Left ventricle myocardium inferior (tissue), 1 donor: ENCODE measurements around the gene RAB6B. TPM values are rescaled to one million over a fixed set of nuclear protein-coding genes. Genes with fewer than 3 reads are reported as not detected.

Experiments used
- DNase-seq: peaks from one replicate; pipeline ENCODE4 v3.0.0-alpha.2; 2020
- H3K27ac ChIP-seq: fragments of 200-600 bp; replicated peaks from 2 replicates; pipeline ENCODE4 v1.8.0; 2021
- H3K27me3 ChIP-seq: fragments of 200-600 bp; 2 replicates; pipeline ENCODE4 v1.8.0; 2021; ENCODE audit warnings: low read depth
- H3K36me3 ChIP-seq: fragments of 200-600 bp; 2 replicates; pipeline ENCODE4 v1.8.0; 2021
- H3K4me1 ChIP-seq: fragments of 200-600 bp; 2 replicates; pipeline ENCODE4 v1.8.0; 2021
- H3K4me3 ChIP-seq: fragments of 200-600 bp; 2 replicates; pipeline ENCODE4 v1.8.0; 2021; ENCODE audit warnings: mild to moderate bottlenecking, moderate library complexity
- H3K9me3 ChIP-seq: fragments of 200-600 bp; replicated peaks from 2 replicates; pipeline ENCODE4 v1.8.0; 2021
- CTCF ChIP-seq: fragments of 200-600 bp; IDR thresholded peaks from 2 replicates; pipeline ENCODE4 v1.8.0; 2021; ENCODE audit warnings: antibody characterized with exemption, mild to moderate bottlenecking, borderline replicate concordance
- intact Hi-C: fragments of 100-400 bp; cut with micrococcal nuclease; formaldehyde crosslinking; loops from one replicate; pipeline ENCODE4 v1.11.0; 2022
- total RNA-seq: library from RNA; stranded (reverse); fragmentation: NEBNext Ultra II Directional; extraction: Animal tissue kit (Norgen Biotek cat#: 25700); gene quantifications from one replicate; pipeline ENCODE4 v1.2.1, GENCODE V29; 2021
- donor health status: DM: no; HTN: yes; CAD: no; lungs with severe emphysema.

The RAB6B gene
- total RNA-seq, 1 donor from 2014 or later = 59.1 TPM

DNA sequence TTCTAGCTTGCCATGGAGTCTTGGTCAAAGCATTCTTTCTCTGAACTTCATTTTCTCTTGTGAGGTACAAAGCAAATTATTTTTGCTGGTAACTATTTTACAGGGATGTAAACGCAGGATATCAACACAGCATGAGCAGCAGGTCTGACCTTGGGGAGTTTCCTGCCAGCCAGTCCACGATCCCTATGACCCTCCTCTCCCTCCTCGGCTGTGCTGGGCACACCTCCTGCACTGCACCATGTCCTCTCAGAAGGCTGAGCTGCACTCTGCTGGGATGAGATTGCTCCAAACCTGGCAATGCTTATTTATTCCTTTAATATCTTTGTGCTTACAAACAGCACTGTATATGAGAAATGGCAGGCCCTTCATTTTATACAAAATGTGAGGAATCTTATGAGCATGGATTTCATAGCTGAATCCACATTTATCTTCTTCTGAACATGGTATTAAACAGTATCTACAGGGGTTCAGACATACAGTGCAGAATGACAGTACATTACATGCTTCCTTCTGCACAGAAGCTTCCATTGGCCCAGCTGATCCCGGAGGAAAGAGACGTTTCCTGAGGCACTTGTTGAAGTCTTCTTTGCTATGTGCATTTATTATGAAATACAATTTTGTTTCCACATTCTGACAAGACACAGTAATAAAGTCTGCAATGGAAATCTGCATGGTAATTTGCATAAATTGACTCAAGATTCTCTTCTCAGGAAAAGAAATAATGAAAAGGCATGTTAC lies 41.2 kb downstream of the RAB6B start:
- Histone ChIP-seq H3K9me3 (no peaks in the 10 kb centered on the region), H3K4me3 (no peak overlapping the region), H3K36me3 (no peaks in the 10 kb centered on the region), H3K27ac (no peak overlapping the region), H3K4me1 (peaks cover 39% of the 10 kb centered on the region), H3K27me3 (no peaks in the 10 kb centered on the region)
- intact Hi-C loops = no loop called here
- DNase-seq = no peak
- TF ChIP-seq CTCF = no peak

- H3K36me3 ChIP-seq = no peaks in the 10 kb centered on the region
- no peaks in the 10 kb centered on the region for H3K27me3 ChIP-seq
- H3K4me1 ChIP-seq = peaks cover 39% of the 10 kb centered on the region
- H3K27ac ChIP-seq = no peak overlapping the region
- no peak for DNase-seq
- no peak for TF ChIP-seq CTCF
- no peaks in the 10 kb centered on the region for H3K9me3 ChIP-seq
- intact Hi-C loops = no loop called here
- H3K4me3 ChIP-seq = no peak overlapping the region
Observed at GRCh38 chr3:133853925-133854227, 41.8 kb downstream of the RAB6B start.

- intact Hi-C loops = no loop called here
- DNase-seq = no peak
- no peak overlapping the region for H3K4me3 ChIP-seq
- no peak overlapping the region for H3K27ac ChIP-seq
- H3K9me3 ChIP-seq = no peaks in the 10 kb centered on the region
- H3K27me3 ChIP-seq = no peaks in the 10 kb centered on the region
- no peak for TF ChIP-seq CTCF
- no peaks in the 10 kb centered on the region for H3K36me3 ChIP-seq
- peaks cover 39% of the 10 kb centered on the region for H3K4me1 ChIP-seq
Observed at GRCh38 chr3:133853063-133853924, 42.4 kb downstream of the RAB6B start.

GRCh38 chr3:133851931-133852330 lies 43.8 kb downstream of the RAB6B start:
- intact Hi-C loops = no loop called here
- DNase-seq = no peak
- Histone ChIP-seq H3K27me3 (no peaks in the 10 kb centered on the region), H3K4me1 (peaks cover 39% of the 10 kb centered on the region), H3K9me3 (no peaks in the 10 kb centered on the region), H3K36me3 (no peaks in the 10 kb centered on the region), H3K27ac (no peak overlapping the region), H3K4me3 (no peak overlapping the region)
- TF ChIP-seq CTCF = no peak

DNA sequence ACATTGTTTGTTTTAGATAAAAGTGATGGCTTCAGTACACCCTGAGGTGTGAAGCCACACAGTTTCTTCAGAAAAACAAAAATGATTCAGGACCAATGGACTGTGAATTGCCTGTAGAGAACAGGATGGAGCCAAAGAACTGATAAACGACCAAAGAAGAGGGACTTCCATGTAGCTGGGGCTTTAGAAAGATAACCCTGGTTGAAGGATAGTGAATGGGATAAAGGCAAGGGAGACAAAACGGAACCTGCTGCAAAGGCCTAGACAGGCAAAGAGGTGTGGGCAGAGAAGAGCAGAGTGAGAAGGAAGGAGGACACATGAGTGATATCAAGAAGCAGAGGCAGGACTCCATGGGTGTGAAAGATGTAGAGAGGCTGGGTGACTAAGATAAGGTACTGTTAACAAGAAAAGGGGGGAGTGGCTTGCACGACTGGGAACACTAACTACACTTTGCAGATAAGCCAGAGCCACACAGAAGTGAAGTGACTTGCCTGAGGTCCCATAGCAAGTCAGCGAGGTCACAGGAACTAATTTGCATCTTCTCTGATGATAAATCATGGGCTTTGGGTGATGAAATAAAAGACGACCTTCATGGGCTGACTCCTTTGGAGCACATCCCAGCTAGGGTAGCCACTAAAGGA lies 44.3 kb downstream of the RAB6B start:
- no peak for TF ChIP-seq CTCF
- peaks cover 34% of the 10 kb centered on the region for H3K4me1 ChIP-seq
- no peak overlapping the region for H3K4me3 ChIP-seq
- intact Hi-C loops = no loop called here
- H3K27ac ChIP-seq = no peak overlapping the region
- H3K27me3 ChIP-seq = no peaks in the 10 kb centered on the region
- no peaks in the 10 kb centered on the region for H3K36me3 ChIP-seq
- no peaks in the 10 kb centered on the region for H3K9me3 ChIP-seq
- DNase-seq = no peak
